KMS-11 (cell line): ENCODE data around the gene YDJC.

Experiments used
- H2AFZ ChIP-seq: fragments of 200-600 bp; sonication (generic); 2 replicates; pipeline ENCODE4 v1.6.1; 2016; ENCODE audit warnings: antibody characterized with exemption, mixed run types, low read depth
- H3K27ac ChIP-seq: fragments of 200-600 bp; sonication (generic); 2 replicates; pipeline ENCODE4 v1.6.1; 2016; ENCODE audit warnings: mild to moderate bottlenecking, mixed run types
- H3K27me3 ChIP-seq: fragments of 200-600 bp; sonication (generic); 2 replicates; pipeline ENCODE4 v1.6.1; 2017; ENCODE audit warnings: mild to moderate bottlenecking, low read depth, mixed run types, moderate library complexity; ENCODE audit not compliant: insufficient read depth
- H3K36me3 ChIP-seq: fragments of 200-600 bp; sonication (generic); 2 replicates; pipeline ENCODE4 v1.6.1; 2017; ENCODE audit warnings: mild to moderate bottlenecking, mixed run types; ENCODE audit not compliant: insufficient read depth
- H3K4me1 ChIP-seq: fragments of 200-600 bp; sonication (generic); 2 replicates; pipeline ENCODE4 v1.6.1; 2016; ENCODE audit warnings: mild to moderate bottlenecking, low read depth, mixed run types; ENCODE audit not compliant: poor library complexity, severe bottlenecking
- H3K4me2 ChIP-seq: fragments of 200-600 bp; sonication (generic); 2 replicates; pipeline ENCODE4 v1.7.0; 2016; ENCODE audit warnings: mild to moderate bottlenecking, mixed run types
- H3K4me3 ChIP-seq: fragments of 200-600 bp; sonication (generic); IDR thresholded peaks from 2 replicates; pipeline ENCODE4 v1.6.1; 2017; ENCODE audit warnings: low read depth, low read length, mixed read lengths; ENCODE audit not compliant: insufficient read depth
- H3K79me2 ChIP-seq: fragments of 200-600 bp; sonication (generic); 2 replicates; pipeline ENCODE4 v1.6.1; 2016; ENCODE audit warnings: low read depth, mixed run types; ENCODE audit not compliant: insufficient read depth
- H3K9ac ChIP-seq: fragments of 200-600 bp; sonication (generic); 2 replicates; pipeline ENCODE4 v1.6.1; 2016; ENCODE audit warnings: mild to moderate bottlenecking, mixed run types
- H4K20me1 ChIP-seq: fragments of 200-600 bp; sonication (generic); 2 replicates; pipeline ENCODE4 v1.6.1; 2016; ENCODE audit warnings: mild to moderate bottlenecking, mixed run types; ENCODE audit not compliant: insufficient read depth
- CTCF ChIP-seq: fragments of 200-600 bp; sonication (generic); conservative IDR thresholded peaks from 2 replicates; pipeline ENCODE4 v1.6.1; 2017; ENCODE audit warnings: low read depth, mild to moderate bottlenecking, antibody characterized with exemption, low read length, moderate library complexity, mixed read lengths

Gene YDJC

GRCh38 chr22:21660904-21661303 lies 31.1 kb upstream of the YDJC start:
- Histone ChIP-seq H3K4me3 (no peak overlapping the region), H3K27me3 (no peaks in the 10 kb centered on the region), H4K20me1 (no peaks in the 10 kb centered on the region), H3K9ac (no peak overlapping the region), H3K4me2 (no peak overlapping the region), H3K4me1 (peaks cover 12% of the 10 kb centered on the region), H3K79me2 (no peaks in the 10 kb centered on the region), H2AFZ (no peak overlapping the region), H3K36me3 (no peaks in the 10 kb centered on the region), H3K27ac (no peak overlapping the region)
- TF ChIP-seq CTCF: no peak

GRCh38 chr22:21659864-21660525 lies 30.2 kb upstream of the YDJC start:
- Histone ChIP-seq H3K36me3 (no peaks in the 10 kb centered on the region), H3K4me2 (no peak overlapping the region), H4K20me1 (no peaks in the 10 kb centered on the region), H3K9ac (no peak overlapping the region), H3K4me1 (peaks cover 8% of the 10 kb centered on the region), H3K79me2 (no peaks in the 10 kb centered on the region), H3K27ac (no peak overlapping the region), H3K27me3 (no peaks in the 10 kb centered on the region), H2AFZ (no peak overlapping the region), H3K4me3 (no peak overlapping the region)
- no peak for TF ChIP-seq CTCF

- Histone ChIP-seq H2AFZ (peak overlapping the region; percentile 78), H3K27me3 (no peaks in the 10 kb centered on the region), H3K4me1 (peaks cover 17% of the 10 kb centered on the region), H4K20me1 (no peaks in the 10 kb centered on the region), H3K79me2 (peaks cover 11% of the 10 kb centered on the region; the same call in 1 of the 2 replicates), H3K27ac (peak overlapping the region; percentile 19; the same call in 1 of the 2 replicates), H3K4me3 (no peak overlapping the region), H3K9ac (peak overlapping the region; percentile 45; the same call in 1 of the 2 replicates), H3K36me3 (no peaks in the 10 kb centered on the region; the same call in 1 of the 2 replicates), H3K4me2 (peak overlapping the region; percentile 63)
- peak; percentile 39; the same call in 1 of the 2 replicates for TF ChIP-seq CTCF
Measured at GRCh38 chr22:21657360-21658032, 27.7 kb upstream of the YDJC start.

GRCh38 chr22:21657020-21657359 lies 27.2 kb upstream of the YDJC start:
- Histone ChIP-seq H3K27ac (no peak overlapping the region), H3K36me3 (no peaks in the 10 kb centered on the region; the same call in 1 of the 2 replicates), H4K20me1 (no peaks in the 10 kb centered on the region), H3K4me3 (no peak overlapping the region), H3K9ac (no peak overlapping the region), H3K4me2 (peak overlapping the region; percentile 29; the same call in 1 of the 2 replicates), H3K79me2 (peaks cover 13% of the 10 kb centered on the region; the same call in 1 of the 2 replicates), H3K27me3 (no peaks in the 10 kb centered on the region), H2AFZ (peak overlapping the region; percentile 78), H3K4me1 (peaks cover 17% of the 10 kb centered on the region)
- no peak for TF ChIP-seq CTCF
